ENCODE measurements around the gene TUBA3E. TPM values are rescaled to one million over a fixed set of nuclear protein-coding genes. Genes with fewer than 3 reads are reported as not detected.
"Not testable (repeated sequence)": the region's sequence is repeated elsewhere in the genome, so short reads cannot be mapped to it uniquely, and the experiment has no call there.

The TUBA3E gene
- total and polyA plus RNA-seq, 11 donors, result 2.8 to 325 (median 69.5) TPM

- Histone ChIP-seq H3K36me3 (peaks cover 0 to 11% (median 6%) of the 10 kb centered on the region in 9 donors), H3K27ac (no peak overlapping the region), H3K4me1 (peaks cover 0 to 14% (median 0%) of the 10 kb centered on the region in 12 donors), H3K9me3 (no peaks in the 10 kb centered on the region), H3K27me3 (no peaks in the 10 kb centered on the region), H3K4me3 (no peak overlapping the region)
- TF ChIP-seq CTCF (IDR thresholded peaks at IDR 0.05) (no peak), POLR2A (IDR thresholded peaks at IDR 0.05) (no peak)
- no peak for DNase-seq
- ATAC-seq, result no peak
- intact Hi-C loops (cut with DNase I), result no loop called here
- 84 to 95% (median 91%) methylated on average over 13 to 15 of the region's 15 CpGs for WGBS, 4 donors
Observed at GRCh38 chr2:130190237-130190636, 8.0 kb downstream of the TUBA3E start.

- Histone ChIP-seq H3K36me3 (peaks cover 0 to 11% (median 6%) of the 10 kb centered on the region in 9 donors), H3K4me1 (peaks cover 0 to 15% (median 0%) of the 10 kb centered on the region in 12 donors)
- not testable (repeated sequence) for ATAC-seq, DNase-seq, H3K4me3 ChIP-seq, H3K27me3 ChIP-seq, H3K27ac ChIP-seq, H3K9me3 ChIP-seq
- intact Hi-C loops (cut with DNase I), result loop anchor here in 2 of 10 donors (5.0 to 10.0 kb wide), 3 partner anchors 146 to 1298 kb away; no protein-coding TSS in a partner anchor
- WGBS, 4 donors, result 69 to 83% (median 75%) methylated on average over 3 to 4 of the region's 4 CpGs
Observed at GRCh38 chr2:130188958-130189357, 9.3 kb downstream of the TUBA3E start.

GRCh38 chr2:130187859-130188792 is 10.1 kb downstream of the TUBA3E start:
- not testable (repeated sequence) for H3K9me3 ChIP-seq, H3K27ac ChIP-seq, H3K4me3 ChIP-seq, H3K27me3 ChIP-seq, ATAC-seq, DNase-seq
- Histone ChIP-seq H3K4me1 (peaks cover 0 to 23% (median 7%) of the 10 kb centered on the region in 12 donors), H3K36me3 (peaks cover 0 to 11% (median 6%) of the 10 kb centered on the region in 9 donors)
- intact Hi-C loops (cut with DNase I), result loop anchor here in 2 of 10 donors (5.0 to 10.0 kb wide), 3 partner anchors 147 to 1299 kb away; no protein-coding TSS in a partner anchor
- WGBS, 4 donors, result 89 to 92% (median 91%) methylated on average over 11 to 17 of the region's 17 CpGs

- Histone ChIP-seq H3K36me3 (peaks cover 0 to 11% (median 6%) of the 10 kb centered on the region in 9 donors), H3K27me3 (no peaks in the 10 kb centered on the region), H3K4me3 (no peak overlapping the region), H3K9me3 (no peaks in the 10 kb centered on the region), H3K27ac (no peak overlapping the region), H3K4me1 (peaks cover 0 to 21% (median 10%) of the 10 kb centered on the region in 12 donors)
- intact Hi-C loops (cut with DNase I), result loop anchor here in 2 of 10 donors (5.0 to 10.0 kb wide), 3 partner anchors 148 to 1300 kb away; no protein-coding TSS in a partner anchor
- 75 to 86% (median 77%) methylated on average over 5 to 8 of the region's 8 CpGs for WGBS, 4 donors
- DNase-seq, result no peak
- no peak for ATAC-seq
- TF ChIP-seq CTCF (IDR thresholded peaks at IDR 0.05), result no peak
- TF ChIP-seq POLR2A (IDR thresholded peaks at IDR 0.05), result no peak
Observed at GRCh38 chr2:130187268-130187667, 11.0 kb downstream of the TUBA3E start.

- 80 to 91% (median 87%) methylated on average over 5 of the region's 5 CpGs for WGBS, 4 donors
- H3K27me3 ChIP-seq, result no peaks in the 10 kb centered on the region
- intact Hi-C loops (cut with DNase I), result loop anchor here in 2 of 10 donors (5.0 to 10.0 kb wide), 3 partner anchors 148 to 1301 kb away; no protein-coding TSS in a partner anchor
- H3K4me3 ChIP-seq, result no peak overlapping the region
- peaks cover 0 to 21% (median 10%) of the 10 kb centered on the region in 12 donors for H3K4me1 ChIP-seq
- ATAC-seq (no peak), DNase-seq (no peak)
- H3K27ac ChIP-seq, result no peak overlapping the region
- H3K9me3 ChIP-seq, result no peaks in the 10 kb centered on the region
- TF ChIP-seq CTCF (IDR thresholded peaks at IDR 0.05), result no peak
- no peak for TF ChIP-seq POLR2A (IDR thresholded peaks at IDR 0.05)
- H3K36me3 ChIP-seq, result peaks cover 0 to 10% (median 6%) of the 10 kb centered on the region in 9 donors
Observed at GRCh38 chr2:130186391-130186790, 11.8 kb downstream of the TUBA3E start.
